ENCODE measurements around the gene ZNF654. TPM values are rescaled to one million over a fixed set of nuclear protein-coding genes. Genes with fewer than 3 reads are reported as not detected.

Gene ZNF654
- total and polyA plus RNA-seq, 10 of the 15 experiments (the other 5 are each of a cell fraction or from before 2014, with no cell fraction given): 2.7 to 14.2 (median 10.0) TPM

DNA sequence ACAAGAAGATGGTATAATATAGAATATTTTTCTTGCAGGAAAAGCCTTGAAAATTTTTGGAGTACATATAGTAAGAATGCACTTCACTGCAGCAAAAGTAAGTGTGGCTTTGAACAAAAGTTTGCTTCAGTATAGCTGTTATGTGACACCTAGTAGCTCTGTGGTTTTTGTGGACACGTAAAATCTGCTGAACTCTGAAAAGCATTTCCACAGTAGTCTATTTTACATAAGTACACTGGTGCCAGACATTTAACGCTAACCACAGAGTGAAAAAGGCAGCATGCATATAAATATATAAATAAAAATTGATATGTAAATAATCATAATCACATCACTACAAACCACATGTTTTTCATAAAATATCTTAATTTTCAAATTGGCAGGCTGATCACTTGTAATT is 40.0 kb upstream of the ZNF654 start (continued):
- no peak for TF ChIP-seq CEBPZ (IDR thresholded peaks at IDR 0.05; ENCODE audit: low read depth, low read length)
- no peak for TF ChIP-seq TARDBP (IDR thresholded peaks at IDR 0.05; ENCODE audit: borderline replicate concordance)
- TF ChIP-seq BCL11A (IDR thresholded peaks at IDR 0.05; ENCODE audit: low read depth, low read length): no peak
- no peak for TF ChIP-seq PRDM15 (CRISPR knock-in tag; IDR thresholded peaks at IDR 0.05)
- TF ChIP-seq ZNF622 (IDR thresholded peaks at IDR 0.05): no peak
- TF ChIP-seq ZBED1 (IDR thresholded peaks at IDR 0.05; ENCODE audit: borderline replicate concordance): no peak
- no peak for TF ChIP-seq RFX5 (IDR thresholded peaks at IDR 0.05; ENCODE audit: low read depth, low read length)
- no peak for TF ChIP-seq KDM1A (IDR thresholded peaks at IDR 0.05; ENCODE audit: borderline replicate concordance)
- no peak for TF ChIP-seq SIN3A (IDR thresholded peaks at IDR 0.05; ENCODE audit: low read depth, low read length)
- TF ChIP-seq CHD4 (IDR thresholded peaks at IDR 0.05): no peak
- no peak for TF ChIP-seq EZH2 (IDR thresholded peaks at IDR 0.05; ENCODE audit: borderline replicate concordance, control insufficient read depth, low read depth, low read length)
- no peak for TF ChIP-seq TAF1 (IDR thresholded peaks at IDR 0.05; ENCODE audit: borderline replicate concordance, low read depth, low read length)
- no peak for TF ChIP-seq DPF2 (IDR thresholded peaks at IDR 0.05)
- no peak for TF ChIP-seq ZZZ3 (IDR thresholded peaks at IDR 0.05; ENCODE audit: control insufficient read depth, insufficient read length, low read depth)
- peak; percentile 24; the same call in 1 of the 2 replicates for TF ChIP-seq MTA2 (IDR thresholded peaks at IDR 0.05; ENCODE audit: low read depth)
- TF ChIP-seq, protein P1, sequence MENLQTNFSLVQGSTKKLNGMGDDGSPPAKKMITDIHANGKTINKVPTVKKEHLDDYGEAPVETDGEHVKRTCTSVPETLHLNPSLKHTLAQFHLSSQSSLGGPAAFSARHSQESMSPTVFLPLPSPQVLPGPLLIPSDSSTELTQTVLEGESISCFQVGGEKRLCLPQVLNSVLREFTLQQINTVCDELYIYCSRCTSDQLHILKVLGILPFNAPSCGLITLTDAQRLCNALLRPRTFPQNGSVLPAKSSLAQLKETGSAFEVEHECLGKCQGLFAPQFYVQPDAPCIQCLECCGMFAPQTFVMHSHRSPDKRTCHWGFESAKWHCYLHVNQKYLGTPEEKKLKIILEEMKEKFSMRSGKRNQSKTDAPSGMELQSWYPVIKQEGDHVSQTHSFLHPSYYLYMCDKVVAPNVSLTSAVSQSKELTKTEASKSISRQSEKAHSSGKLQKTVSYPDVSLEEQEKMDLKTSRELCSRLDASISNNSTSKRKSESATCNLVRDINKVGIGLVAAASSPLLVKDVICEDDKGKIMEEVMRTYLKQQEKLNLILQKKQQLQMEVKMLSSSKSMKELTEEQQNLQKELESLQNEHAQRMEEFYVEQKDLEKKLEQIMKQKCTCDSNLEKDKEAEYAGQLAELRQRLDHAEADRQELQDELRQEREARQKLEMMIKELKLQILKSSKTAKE (IDR thresholded peaks at IDR 0.05; ENCODE audit: low read depth, poor library complexity, severe bottlenecking): peak; percentile 63
- no peak for TF ChIP-seq NR2F1 (conservative IDR thresholded peaks at IDR 0.05)
- no peak for TF ChIP-seq SMARCA5 (IDR thresholded peaks at IDR 0.05)
- no peak for TF ChIP-seq ZNF384 (IDR thresholded peaks at IDR 0.05; ENCODE audit: borderline replicate concordance, low read depth, low read length)
- no peak for TF ChIP-seq TCF3 (IDR thresholded peaks at IDR 0.05; ENCODE audit: borderline replicate concordance, insufficient read depth, low read depth, low read length)
